Osteoblast (primary cell): Measurements from ENCODE around the gene NPY4R. TPM values are rescaled to one million over a fixed set of nuclear protein-coding genes. Genes with fewer than 3 reads are reported as not detected.
A peak's percentile ranks its signal among the peaks of the same experiment; 100 is the strongest.
"Not testable (repeated sequence)": the region's sequence is repeated elsewhere in the genome, so short reads cannot be mapped to it uniquely, and the experiment has no call there.

Experiments used
- DNase-seq: peaks from one replicate; pipeline ENCODE4 v3.0.0; 2011; ENCODE audit warnings: low spot score, mixed read lengths; ENCODE audit not compliant: insufficient read length; ENCODE audit errors: missing footprints
- H2AFZ ChIP-seq: 2 replicates; pipeline ENCODE4 v1.6.0; 2011; ENCODE audit warnings: mild to moderate bottlenecking, low read length
- H3K27ac ChIP-seq: 2 replicates; pipeline ENCODE4 v1.5.1; 2011; ENCODE audit warnings: mild to moderate bottlenecking, low read depth, low read length, moderate library complexity
- H3K27me3 ChIP-seq: 2 replicates; pipeline ENCODE4 v1.6.0; 2012; ENCODE audit warnings: mild to moderate bottlenecking, control low read depth, inconsistent platforms, low read length, moderate library complexity; ENCODE audit not compliant: insufficient read depth
- H3K36me3 ChIP-seq: 2 replicates; pipeline ENCODE4 v1.5.1; 2011; ENCODE audit warnings: mild to moderate bottlenecking, low read length, control low read depth, moderate library complexity; ENCODE audit not compliant: insufficient read depth
- H3K4me1 ChIP-seq: 2 replicates; pipeline ENCODE4 v1.5.1; 2011; ENCODE audit warnings: mild to moderate bottlenecking, low read length, control low read depth, moderate library complexity; ENCODE audit not compliant: insufficient read depth
- H3K4me2 ChIP-seq: 2 replicates; pipeline ENCODE4 v1.6.0; 2011; ENCODE audit warnings: mild to moderate bottlenecking, low read length; ENCODE audit not compliant: insufficient read depth
- H3K4me3 ChIP-seq: fragments of 200-600 bp; sonication (generic); 3 replicates; pipeline ENCODE4 v1.5.1; 2012; ENCODE audit warnings: mild to moderate bottlenecking, low read length, inconsistent platforms; ENCODE audit not compliant: insufficient read depth
- H3K79me2 ChIP-seq: 2 replicates; pipeline ENCODE4 v1.6.0; 2012; ENCODE audit warnings: mild to moderate bottlenecking, low read length, control low read depth, inconsistent platforms; ENCODE audit not compliant: insufficient read depth
- H3K9me3 ChIP-seq: 2 replicates; pipeline ENCODE4 v1.5.1; 2011; ENCODE audit warnings: low read depth, low read length, control low read depth
- H4K20me1 ChIP-seq: 2 replicates; pipeline ENCODE4 v1.6.0; 2012; ENCODE audit warnings: mild to moderate bottlenecking, low read length, control low read depth; ENCODE audit not compliant: insufficient read depth
- total RNA-seq: library from RNA; depleted of rRNA; stranded (reverse); fragments of >200 nt; gene quantifications from 2 replicates; pipeline ENCODE4 v1.2.3, GENCODE V29; 2012

The NPY4R gene
- total RNA-seq, 1 donor = 0.36 TPM

GRCh38 chr10:46447439-46447838, 18.3 kb downstream of the NPY4R start:
- H3K27me3 ChIP-seq, H3K36me3 ChIP-seq, H3K4me3 ChIP-seq, H3K9me3 ChIP-seq, H3K4me1 ChIP-seq, H4K20me1 ChIP-seq, DNase-seq, H3K4me2 ChIP-seq, H3K79me2 ChIP-seq, H2AFZ ChIP-seq, H3K27ac ChIP-seq: not testable (repeated sequence)

- not testable (repeated sequence) for H3K4me3 ChIP-seq
Measured at GRCh38 chr10:46445389-46446122, 20.2 kb downstream of the NPY4R start.

GRCh38 chr10:46443422-46443821, 22.3 kb downstream of the NPY4R start:
- H3K36me3 ChIP-seq, H3K4me2 ChIP-seq, H3K4me3 ChIP-seq, H3K4me1 ChIP-seq, H2AFZ ChIP-seq, H3K27ac ChIP-seq, H3K79me2 ChIP-seq, H4K20me1 ChIP-seq, DNase-seq, H3K9me3 ChIP-seq, H3K27me3 ChIP-seq: not testable (repeated sequence)

More at GRCh38 chr10:46445389-46446122, 20.2 kb downstream of the NPY4R start:
- not testable (repeated sequence) for H3K4me2 ChIP-seq, DNase-seq, H3K27ac ChIP-seq, H3K9me3 ChIP-seq, H3K36me3 ChIP-seq, H3K27me3 ChIP-seq, H4K20me1 ChIP-seq, H3K4me1 ChIP-seq, H3K79me2 ChIP-seq, H2AFZ ChIP-seq

GRCh38 chr10:46442706-46443275, 23.0 kb downstream of the NPY4R start:
- H3K79me2 ChIP-seq, H3K27me3 ChIP-seq, H3K4me3 ChIP-seq, H3K36me3 ChIP-seq, H3K4me2 ChIP-seq, H4K20me1 ChIP-seq, H3K4me1 ChIP-seq, H3K9me3 ChIP-seq, DNase-seq, H2AFZ ChIP-seq, H3K27ac ChIP-seq: not testable (repeated sequence)

- H3K27ac ChIP-seq, H3K4me2 ChIP-seq, H3K27me3 ChIP-seq, H3K36me3 ChIP-seq, H3K79me2 ChIP-seq, H3K9me3 ChIP-seq, H3K4me1 ChIP-seq, H3K4me3 ChIP-seq, H2AFZ ChIP-seq, H4K20me1 ChIP-seq: not testable (repeated sequence)
- peak; percentile 64 for DNase-seq
Measured at GRCh38 chr10:46441837-46442278, 23.9 kb downstream of the NPY4R start.

- not testable (repeated sequence) for H3K9me3 ChIP-seq, H3K36me3 ChIP-seq, H3K4me3 ChIP-seq, H3K79me2 ChIP-seq, H3K4me1 ChIP-seq, H4K20me1 ChIP-seq, H3K4me2 ChIP-seq, H3K27ac ChIP-seq, H2AFZ ChIP-seq, DNase-seq, H3K27me3 ChIP-seq
Measured at GRCh38 chr10:46440942-46441341, 24.8 kb downstream of the NPY4R start.

GRCh38 chr10:46423550-46423949, 42.2 kb downstream of the NPY4R start:
- H2AFZ ChIP-seq, H3K36me3 ChIP-seq, H3K27me3 ChIP-seq, H3K4me1 ChIP-seq, H3K27ac ChIP-seq, H3K4me3 ChIP-seq, H3K9me3 ChIP-seq, H3K4me2 ChIP-seq, H4K20me1 ChIP-seq, H3K79me2 ChIP-seq, DNase-seq: not testable (repeated sequence)

- H2AFZ ChIP-seq, H3K9me3 ChIP-seq, H3K79me2 ChIP-seq, DNase-seq, H3K4me1 ChIP-seq, H3K36me3 ChIP-seq, H3K4me2 ChIP-seq, H3K27ac ChIP-seq, H3K27me3 ChIP-seq, H4K20me1 ChIP-seq, H3K4me3 ChIP-seq: not testable (repeated sequence)
Measured at GRCh38 chr10:46419570-46420379, 46.0 kb downstream of the NPY4R start.
